Thymus (tissue), 11 donors: ENCODE results near the gene EZR. TPM values are rescaled to one million over a fixed set of nuclear protein-coding genes. Genes with fewer than 3 reads are reported as not detected.

ENCODE experiments used
- DNase-seq, 9 donors: peaks; one replicate each; pipeline ENCODE4 v3.0.0-alpha.2; 2013; ENCODE audit warnings: low spot score in 9 of 9, low read depth in 6 of 9, missing footprints in 1 of 9
- H3K27ac ChIP-seq, 2 donors: one replicate each; pipeline ENCODE4 v1.5.1; 2013; ENCODE audit warnings: control low read depth in 1 of 2, low read depth in 1 of 2, low read length in 1 of 2, mild to moderate bottlenecking in 1 of 2, moderate library complexity in 1 of 2
- H3K27me3 ChIP-seq, 2 donors: one replicate each; pipeline ENCODE4 v1.5.1; 2013; ENCODE audit warnings: low read length in 1 of 2; ENCODE audit not compliant: control insufficient read depth in 2 of 2, insufficient read depth in 1 of 2
- H3K36me3 ChIP-seq, 2 donors: one replicate each; pipeline ENCODE4 v1.5.1; 2013; ENCODE audit warnings: low read length in 1 of 2, mild to moderate bottlenecking in 1 of 2, moderate library complexity in 1 of 2; ENCODE audit not compliant: control insufficient read depth in 2 of 2, insufficient read depth in 2 of 2
- H3K4me1 ChIP-seq, 2 donors: one replicate each; pipeline ENCODE4 v1.5.1; 2013; ENCODE audit warnings: low read length in 2 of 2; ENCODE audit not compliant: control insufficient read depth in 2 of 2, insufficient read depth in 2 of 2
- H3K4me3 ChIP-seq, 2 donors: one replicate each; pipeline ENCODE4 v1.5.1; 2013; ENCODE audit warnings: low read length in 2 of 2, control low read depth in 1 of 2, mild to moderate bottlenecking in 1 of 2
- H3K9me3 ChIP-seq, 2 donors: one replicate each; pipeline ENCODE4 v1.5.1; 2013; ENCODE audit warnings: low read length in 1 of 2, mild to moderate bottlenecking in 1 of 2; ENCODE audit not compliant: control insufficient read depth in 2 of 2, insufficient read depth in 1 of 2
- WGBS: extraction: QIAGEN DNeasy Blood & Tissue Kit; methylation state at CpG from one replicate; pipeline ENCODE4 v1.1.7; 2013; 5-methylcytosine and 5-hydroxymethylcytosine counted together
- polyA plus RNA-seq: library from polyadenylated mRNA; stranded (reverse); fragments of 200-250 nt; gene quantifications from one replicate; pipeline ENCODE4 v1.2.3, GENCODE V29; 2013
- total RNA-seq: library from RNA; stranded (reverse); fragments of 120-200 nt; gene quantifications from one replicate; pipeline ENCODE4 v1.2.4, GENCODE V29; 2013
- donor health status: healthy.

Gene EZR
- total and polyA plus RNA-seq, 2 donors, result 132 to 165 TPM

DNA sequence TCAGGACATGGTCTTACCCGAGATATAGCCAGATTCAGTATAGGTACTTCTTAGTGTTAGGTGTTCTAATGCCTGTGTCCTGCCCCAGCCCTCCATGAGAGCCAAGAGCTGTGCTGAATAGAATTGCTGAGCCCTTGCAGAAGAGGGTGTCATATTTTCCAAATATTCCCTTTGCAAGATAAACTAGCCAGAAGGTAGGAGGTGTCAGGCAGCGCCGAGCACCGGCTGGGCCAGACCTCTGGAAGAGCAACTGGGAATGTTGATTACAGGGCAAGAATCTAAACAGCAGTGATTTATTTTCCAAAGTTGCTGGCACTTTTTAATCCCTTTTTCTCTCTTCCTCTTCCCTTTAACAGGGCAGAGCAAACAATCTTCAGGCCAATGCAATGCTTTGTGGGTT is 37.1 kb upstream of the EZR start:
- H3K27me3 ChIP-seq, result no peaks in the 10 kb centered on the region
- no peak overlapping the region for H3K27ac ChIP-seq
- H3K36me3 ChIP-seq, result no peaks in the 10 kb centered on the region
- DNase-seq, result no peak
- H3K4me3 ChIP-seq, result no peak overlapping the region
- peaks cover 19 to 27% of the 10 kb centered on the region in 2 donors for H3K4me1 ChIP-seq
- WGBS, result 94% methylated on average over 4 of the region's 4 CpGs
- no peaks in the 10 kb centered on the region for H3K9me3 ChIP-seq

DNA sequence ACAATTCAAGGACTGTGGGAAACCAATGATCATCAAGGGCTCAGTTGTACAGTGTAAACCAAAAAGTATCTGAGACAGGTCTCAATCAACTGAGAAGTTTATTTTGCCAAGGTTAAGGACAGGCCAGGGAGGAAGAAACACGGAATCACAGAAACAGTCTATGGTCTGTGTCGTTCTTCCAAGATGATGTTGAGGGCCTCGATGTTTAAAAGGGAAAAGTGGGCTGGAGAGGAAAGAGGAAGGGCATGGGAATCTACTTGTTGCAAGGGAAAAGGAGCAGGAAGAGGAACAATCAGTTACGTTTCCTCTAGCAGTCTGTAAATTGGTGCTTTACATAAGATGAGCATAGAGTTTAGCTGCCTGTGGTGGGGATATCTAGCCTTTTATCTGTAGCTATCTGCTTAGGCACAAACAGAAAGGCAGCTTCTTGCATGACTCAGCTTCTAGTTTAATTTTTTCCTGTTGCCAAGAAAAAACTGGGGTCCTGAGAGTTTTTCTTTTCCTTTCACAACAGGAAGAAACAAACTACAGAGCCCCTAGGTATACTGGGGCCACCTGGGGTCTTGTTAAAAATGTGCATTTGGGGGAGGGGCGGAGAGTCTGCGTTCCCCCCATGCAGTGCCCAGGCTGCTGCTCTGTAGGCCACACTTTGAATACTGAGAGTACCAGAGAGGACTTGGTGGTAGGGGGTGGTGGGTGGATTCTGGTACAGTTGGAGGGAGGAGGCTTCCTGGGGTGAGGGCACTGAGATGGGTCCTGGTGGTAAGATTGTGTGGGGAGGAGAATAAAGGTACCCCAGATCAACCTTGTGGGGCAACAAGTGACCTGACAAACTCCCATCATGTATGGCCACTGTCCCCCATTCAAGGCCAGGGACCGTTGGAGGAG is 35.3 kb upstream of the EZR start:
- H3K4me1 ChIP-seq, result peaks cover 19 to 27% of the 10 kb centered on the region in 2 donors
- H3K4me3 ChIP-seq, result peak overlapping the region in 1 of 2 donors; percentile 24
- WGBS, result 66% methylated on average over 7 of the region's 7 CpGs
- DNase-seq, result peak in 6 of 9 donors; percentile 45 to 84 (median 64)
- H3K9me3 ChIP-seq, result no peaks in the 10 kb centered on the region
- no peaks in the 10 kb centered on the region for H3K27me3 ChIP-seq
- H3K36me3 ChIP-seq, result no peaks in the 10 kb centered on the region
- peak overlapping the region; percentile 80 to 96 for H3K27ac ChIP-seq

- Histone ChIP-seq H3K36me3 (no peaks in the 10 kb centered on the region), H3K4me1 (peaks cover 19 to 27% of the 10 kb centered on the region in 2 donors), H3K9me3 (no peaks in the 10 kb centered on the region), H3K27ac (peak overlapping the region; percentile 91 to 96), H3K27me3 (no peaks in the 10 kb centered on the region), H3K4me3 (peak overlapping the region; percentile 11 to 24)
- 97% methylated on average over 6 of the region's 6 CpGs for WGBS
- no peak for DNase-seq
These were observed 34.7 kb upstream of the EZR start for GRCh38 chr6:158853880-158854213.

DNA sequence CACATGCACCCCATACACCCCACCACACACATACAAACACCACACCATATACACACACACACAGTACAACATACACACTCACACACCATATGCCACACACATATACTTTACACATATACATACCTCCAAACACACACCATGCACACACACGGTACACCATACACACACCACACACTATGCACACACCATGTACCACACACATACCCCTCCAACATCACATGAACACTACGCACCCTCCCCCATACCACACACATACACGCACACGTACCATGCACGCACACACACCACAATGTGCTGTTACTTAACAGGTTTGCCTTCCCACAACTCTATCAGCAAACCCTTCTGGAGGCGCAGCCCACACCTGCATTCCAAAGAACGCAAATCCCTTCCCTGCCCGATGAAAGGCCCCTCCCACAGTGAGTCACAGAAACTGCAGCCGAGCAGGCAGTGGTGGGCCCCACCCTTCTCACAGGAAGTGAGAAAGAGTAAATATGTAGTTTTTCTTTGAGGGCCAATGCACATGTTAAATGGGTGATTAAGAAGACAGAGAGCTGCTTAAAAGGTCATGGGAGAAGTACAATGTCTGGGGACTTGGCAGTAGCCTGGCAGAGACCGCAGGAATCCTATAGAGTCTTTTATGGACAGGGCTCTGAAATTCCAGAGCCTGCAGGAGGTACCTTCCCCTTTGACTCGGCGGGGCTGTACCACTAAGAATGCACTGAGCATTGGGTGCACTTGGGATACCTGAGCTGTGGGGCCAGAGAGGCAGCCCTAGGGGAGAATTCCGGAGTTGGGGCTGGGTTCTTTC is 34.1 kb upstream of the EZR start:
- H3K27ac ChIP-seq, result peak overlapping the region; percentile 91 to 96
- peak in 7 of 9 donors; percentile 75 to 91 (median 78) for DNase-seq

GRCh38 chr6:158852312-158853071 is 33.3 kb upstream of the EZR start:
- Histone ChIP-seq H3K27ac (peak overlapping the region; percentile 91 to 96), H3K4me1 (peaks cover 19 to 27% of the 10 kb centered on the region in 2 donors), H3K36me3 (no peaks in the 10 kb centered on the region), H3K4me3 (no peak overlapping the region), H3K9me3 (no peaks in the 10 kb centered on the region), H3K27me3 (no peaks in the 10 kb centered on the region)
- DNase-seq, result no peak
- WGBS, result 97% methylated on average over 11 of the region's 11 CpGs

More for the DNA sequence above, 34.1 kb upstream of the EZR start:
- Histone ChIP-seq H3K9me3 (no peaks in the 10 kb centered on the region), H3K4me3 (peak overlapping the region; percentile 11 to 24), H3K4me1 (peaks cover 19 to 27% of the 10 kb centered on the region in 2 donors), H3K36me3 (no peaks in the 10 kb centered on the region), H3K27me3 (no peaks in the 10 kb centered on the region)
- 61% methylated on average over 13 of the region's 13 CpGs for WGBS

DNA sequence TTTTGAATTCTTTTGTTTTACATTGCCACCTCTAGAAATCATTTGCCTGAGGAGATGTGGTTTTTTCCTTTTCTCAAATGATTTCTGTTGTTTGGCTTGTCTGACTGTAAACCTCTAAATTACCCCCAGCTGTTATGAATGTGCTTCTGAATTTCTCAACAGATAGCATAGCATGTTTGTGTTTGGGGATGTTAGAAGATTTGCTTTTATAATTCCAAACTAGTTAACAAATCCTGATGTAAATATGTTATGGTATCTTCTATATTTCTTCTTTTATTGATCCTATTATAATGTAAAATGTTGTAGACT is 31.6 kb upstream of the EZR start:
- no peaks in the 10 kb centered on the region for H3K36me3 ChIP-seq
- H3K4me3 ChIP-seq, result no peak overlapping the region
- H3K9me3 ChIP-seq, result no peaks in the 10 kb centered on the region
- peak overlapping the region in 1 of 2 donors; percentile 61 for H3K27ac ChIP-seq
- no peak for DNase-seq
- peaks cover 19 to 27% of the 10 kb centered on the region in 2 donors for H3K4me1 ChIP-seq
- H3K27me3 ChIP-seq, result no peaks in the 10 kb centered on the region

DNA sequence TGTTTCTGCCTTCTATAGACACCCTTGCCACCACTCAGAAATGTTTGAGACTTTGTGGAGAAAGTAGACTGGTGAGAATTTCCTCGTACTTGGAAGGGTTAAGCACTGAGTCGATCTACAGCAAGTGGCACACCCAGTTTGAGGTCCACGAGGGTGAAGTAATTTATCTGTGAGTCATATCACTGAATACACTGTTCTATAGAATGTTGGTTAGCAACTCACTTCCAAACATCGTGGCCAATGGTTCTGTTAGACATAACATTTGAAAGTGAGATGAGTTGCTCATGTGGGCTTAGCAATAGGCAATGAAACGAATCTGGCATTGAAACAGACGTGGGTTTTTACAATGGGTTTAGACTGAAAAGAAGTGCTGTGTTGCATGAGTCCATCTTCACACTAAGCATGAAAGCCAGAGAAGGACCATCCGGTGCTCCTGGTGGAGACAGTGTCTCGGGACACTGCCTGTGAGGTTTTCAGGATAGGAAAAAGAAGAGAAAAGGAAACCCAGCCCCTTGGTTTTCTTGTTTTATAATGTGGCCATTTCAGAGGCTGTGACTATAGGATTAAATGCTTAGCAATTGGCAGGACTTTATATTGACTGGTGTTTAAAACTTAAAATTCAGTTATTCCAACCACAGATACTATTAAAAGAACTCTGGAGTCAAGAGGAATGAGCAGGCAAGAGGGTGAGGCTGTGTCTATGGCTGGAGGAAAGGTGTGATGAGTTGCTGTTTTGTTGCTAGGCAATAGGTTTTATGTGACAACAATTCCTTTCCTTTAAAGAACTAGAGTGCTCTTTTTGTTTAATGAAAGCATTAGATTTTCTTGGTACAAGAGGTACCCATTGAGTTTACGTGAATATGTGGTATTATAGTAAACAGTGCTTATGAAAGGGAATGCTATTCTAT is 31.0 kb upstream of the EZR start:
- H3K4me1 ChIP-seq, result peaks cover 19 to 27% of the 10 kb centered on the region in 2 donors
- no peak overlapping the region for H3K4me3 ChIP-seq
- peak in 1 of 9 donors; percentile 44 for DNase-seq
- no peaks in the 10 kb centered on the region for H3K9me3 ChIP-seq
- H3K27ac ChIP-seq, result peak overlapping the region; percentile 58 to 61
- no peaks in the 10 kb centered on the region for H3K27me3 ChIP-seq
- 83% methylated on average over 9 of the region's 9 CpGs for WGBS
- H3K36me3 ChIP-seq, result no peaks in the 10 kb centered on the region

GRCh38 chr6:158848490-158848895 is 29.3 kb upstream of the EZR start:
- H3K27ac ChIP-seq, result no peak overlapping the region
- no peak overlapping the region for H3K4me3 ChIP-seq
- peaks cover 4 to 12% of the 10 kb centered on the region in 2 donors for H3K4me1 ChIP-seq
- no peak for DNase-seq
- WGBS, result 96% methylated on average over 7 of the region's 7 CpGs
- H3K27me3 ChIP-seq, result no peaks in the 10 kb centered on the region
- H3K9me3 ChIP-seq, result no peaks in the 10 kb centered on the region
- no peaks in the 10 kb centered on the region for H3K36me3 ChIP-seq
